K562 (cell line): ENCODE data around the gene ECT2. TPM values are rescaled to one million over a fixed set of nuclear protein-coding genes. Genes with fewer than 3 reads are reported as not detected.

Experiments used
- ATAC-seq: fragments of 200-7000 bp; cut with Tn5 transposase; 3 replicates; pipeline ENCODE4 v1.9.1; 2020; ENCODE audit warnings: moderate library complexity
- BruUV-seq: library from RNA; stranded (reverse); fragments of 400-500 nt; replicated peaks from 2 replicates; lab custom pipeline; 2021; lab: Mats Ljungman, UMichigan
- CTCF ChIA-PET: fragments of 300-600 bp; formaldehyde crosslinking; extraction: SDS; loops from one replicate; lab custom pipeline; 2021; ENCODE audit warnings: low intra/inter-chr PET ratio; lab: Yijun Ruan, JAX
- POLR2A ChIA-PET: fragments of 300-600, 350-650 bp; sonication (Branson Sonifier 250); formaldehyde crosslinking; extraction: SDS; loops from one replicate; lab custom pipeline; 2021; ENCODE audit warnings: antibody characterized with exemption, inconsistent platforms; lab: Yijun Ruan, JAX
- DNase-seq, 4 experiments: peaks; one replicate each; pipeline versions ENCODE4 v3.0.0 to v3.0.0-alpha.2; 2011 to 2018; ENCODE audit warnings: low spot score in 3 of 4, mixed read lengths in 3 of 4; ENCODE audit errors: extremely low read depth in 1 of 4
- FAIRE-seq: peaks from 2 replicates; lab custom pipeline; 2011; peaks lifted over from hg19 to GRCh38; lab: Jason Lieb, UNC
- H2AFZ ChIP-seq: 2 replicates; pipeline ENCODE4 v1.6.0; 2011; ENCODE audit warnings: low read depth, low read length, control low read depth, inconsistent platforms
- H3K27ac ChIP-seq: fragments of 200-600 bp; 3 replicates; pipeline ENCODE4 v1.8.0; 2011; ENCODE audit warnings: low read depth, mild to moderate bottlenecking, control low read depth, inconsistent platforms, low read length, moderate library complexity, mixed read lengths; ENCODE audit errors: extremely low read depth
- H3K27me3 ChIP-seq, 2 experiments: fragments of 300-600 bp in 1 of 2; 2 replicates in 1 of 2; 3 replicates in 1 of 2; pipeline versions ENCODE4 v1.6.0 to v1.8.0; 2011; ENCODE audit warnings: inconsistent platforms in 2 of 2, low read length in 2 of 2, mild to moderate bottlenecking in 1 of 2, mixed read lengths in 1 of 2, moderate library complexity in 1 of 2; ENCODE audit not compliant: control insufficient read depth in 2 of 2, insufficient read depth in 2 of 2
- H3K36me3 ChIP-seq: fragments of 300-600 bp; 3 replicates; pipeline ENCODE4 v1.8.0; 2011; ENCODE audit warnings: mild to moderate bottlenecking, low read length, inconsistent platforms; ENCODE audit not compliant: control insufficient read depth, insufficient read depth
- H3K4me1 ChIP-seq, 2 experiments: fragments of 200-600 bp in 1 of 2; replicated peaks in 1 of 2; 2 replicates in 1 of 2; 3 replicates in 1 of 2; pipeline versions ENCODE4 v1.5.1 to v1.8.0; 2011; ENCODE audit warnings: inconsistent platforms in 2 of 2, low read length in 2 of 2, mild to moderate bottlenecking in 1 of 2, mixed read lengths in 1 of 2, moderate library complexity in 1 of 2; ENCODE audit not compliant: control insufficient read depth in 2 of 2, insufficient read depth in 2 of 2
- H3K4me2 ChIP-seq: 2 replicates; pipeline ENCODE4 v1.6.1; 2011; ENCODE audit warnings: low read length, control low read depth, inconsistent platforms, mixed read lengths; ENCODE audit not compliant: insufficient read depth
- H3K4me3 ChIP-seq: fragments of 200-600 bp; sonication (generic), shearing (Covaris generic); 2 replicates; pipeline ENCODE4 v1.5.1; 2016; ENCODE audit warnings: control low read depth, inconsistent platforms
- H3K79me2 ChIP-seq: fragments of 200-600 bp; 3 replicates; pipeline ENCODE4 v1.8.0; 2011; ENCODE audit warnings: low read length, inconsistent platforms; ENCODE audit not compliant: control insufficient read depth, insufficient read depth
- H3K9ac ChIP-seq, 2 experiments: 2 replicates each; pipeline versions ENCODE4 v1.6.0 to v1.6.1; 2011; ENCODE audit warnings: low read depth in 2 of 2, low read length in 2 of 2, control low read depth in 1 of 2, inconsistent platforms in 1 of 2, mild to moderate bottlenecking in 1 of 2, mixed read lengths in 1 of 2; ENCODE audit not compliant: insufficient read depth in 1 of 2
- H3K9me1 ChIP-seq: one replicate; pipeline ENCODE4 v1.6.0; 2011; ENCODE audit warnings: inconsistent platforms, mild to moderate bottlenecking, low read length, moderate library complexity; ENCODE audit not compliant: control insufficient read depth, insufficient read depth
- H3K9me3 ChIP-seq: replicated peaks from 2 replicates; pipeline ENCODE4 v1.5.1; 2011; ENCODE audit warnings: low read depth, low read length, inconsistent platforms; ENCODE audit not compliant: control insufficient read depth, insufficient read depth
- H4K20me1 ChIP-seq: replicated peaks from 2 replicates; pipeline ENCODE4 v1.6.1; 2011; ENCODE audit warnings: low read length, inconsistent platforms, mixed read lengths; ENCODE audit not compliant: control insufficient read depth, insufficient read depth
- ADNP ChIP-seq: fragments of 200-800 bp; sonication (Bioruptor generic); IDR thresholded peaks from 2 replicates; pipeline ENCODE4 v1.6.1; 2016; ENCODE audit warnings: missing genetic modification characterization, missing compliant biosample characterization
- CEBPB ChIP-seq: fragments of 450-650 bp; IDR thresholded peaks from 2 replicates; pipeline ENCODE4 v1.6.1; 2016; ENCODE audit warnings: missing genetic modification characterization, missing compliant biosample characterization
- CREB3L1 ChIP-seq: fragments of 450-650 bp; IDR thresholded peaks from 2 replicates; pipeline ENCODE4 v1.6.1; 2014; ENCODE audit warnings: low read depth, mild to moderate bottlenecking, moderate library complexity, borderline replicate concordance
- E2F8 ChIP-seq: fragments of 450-650 bp; IDR thresholded peaks from 2 replicates; pipeline ENCODE4 v1.7.1; 2018; ENCODE audit warnings: mild to moderate bottlenecking, low read depth; ENCODE audit not compliant: partially characterized antibody
- HDAC1 ChIP-seq, 2 experiments: fragments of 450-650 bp; IDR thresholded peaks; 2 replicates each; pipeline ENCODE4 v1.6.1; 2016 to 2017; ENCODE audit warnings: inconsistent platforms in 1 of 2, mild to moderate bottlenecking in 1 of 2, moderate library complexity in 1 of 2
- HDAC6 ChIP-seq: IDR thresholded peaks from 2 replicates; pipeline ENCODE4 v1.6.1; 2012; ENCODE audit warnings: low read depth, mild to moderate bottlenecking, control low read depth, inconsistent platforms, low read length, moderate library complexity
- NCOA4 ChIP-seq: fragments of 450-650 bp; IDR thresholded peaks from 2 replicates; pipeline ENCODE4 v1.6.1; 2018; ENCODE audit warnings: mild to moderate bottlenecking; ENCODE audit not compliant: partially characterized antibody
- NCOA6 ChIP-seq: fragments of 450-650 bp; IDR thresholded peaks from 2 replicates; pipeline ENCODE4 v1.6.1; 2017; ENCODE audit warnings: mild to moderate bottlenecking
- SMAD3 ChIP-seq: fragments of 450-650 bp; formaldehyde crosslinking; conservative IDR thresholded peaks from 2 replicates; pipeline ENCODE4 v1.4.0; 2020; ENCODE audit warnings: mild to moderate bottlenecking
- SNRNP70 ChIP-seq: fragments of 200-400 bp; formaldehyde crosslinking; optimal IDR thresholded peaks from 2 replicates; pipeline ENCODE3; 2017; ENCODE audit warnings: low read depth, low read length
- TEAD4 ChIP-seq, 2 experiments: sonication (generic) in 1 of 2; formaldehyde crosslinking in 1 of 2; IDR thresholded peaks; 2 replicates each; pipeline versions ENCODE4 v1.6.1 to v1.8.0; 2012 to 2022; ENCODE audit warnings: borderline replicate concordance in 1 of 2, inconsistent platforms in 1 of 2, low read length in 1 of 2, mild to moderate bottlenecking in 1 of 2, missing genetic modification reagents in 1 of 2
- THRAP3 ChIP-seq: fragments of 450-650 bp; IDR thresholded peaks from 2 replicates; pipeline ENCODE4 v1.6.1; 2016; ENCODE audit warnings: mild to moderate bottlenecking, inconsistent platforms, borderline replicate concordance
- ZBTB7A ChIP-seq: IDR thresholded peaks from 2 replicates; pipeline ENCODE4 v1.6.1; 2011; ENCODE audit warnings: low read depth, mild to moderate bottlenecking, low read length, moderate library complexity, borderline replicate concordance; ENCODE audit not compliant: control insufficient read depth
- ZEB2 ChIP-seq: fragments of 450-650 bp; IDR thresholded peaks from 2 replicates; pipeline ENCODE4 v1.6.1; 2016
- ZNF449 ChIP-seq: fragments of 250-450 bp; sonication (Bioruptor Pico); IDR thresholded peaks from 2 replicates; pipeline ENCODE4 v1.8.0; 2022; ENCODE audit warnings: moderate library complexity, mild to moderate bottlenecking, inconsistent platforms
- ZNF583 ChIP-seq: fragments of 250-450 bp; sonication (Bioruptor Pico); IDR thresholded peaks from 2 replicates; pipeline ENCODE4 v1.4.0; 2020
- WGBS: fragments of 100-300 bp; shearing (Covaris generic); methylation state at CpG from one replicate; pipeline ENCODE4 v1.1.6; 2016; ENCODE audit warnings: low coverage, mixed read lengths; ENCODE audit not compliant: insufficient coverage; ENCODE audit errors: missing lambda C conversion rate; 5-methylcytosine and 5-hydroxymethylcytosine counted together
- in situ Hi-C: fragments of 300-500 bp; cut with MboI; formaldehyde crosslinking; loops from 4 replicates; pipeline ENCODE4 v1.15.0; 2018; ENCODE audit warnings: inconsistent platforms, mixed read lengths
- intact Hi-C: fragments of 100-400 bp; cut with micrococcal nuclease; formaldehyde crosslinking; loops from 2 replicates; pipeline ENCODE4 v1.14.2; 2022
- polyA plus RNA-seq, 8 experiments: library from polyadenylated mRNA; depleted of rRNA in 4 of 8; stranded (reverse) in 5 of 8; unstranded in 3 of 8; fragments of >200 nt; fragmentation: Nextera tagmentation in 2 of 8; fragmentation: Illumina TruSeq in 1 of 8; extraction: Ambion mirVana in 2 of 8; extraction: Trizol in 1 of 8; gene quantifications; 2 replicates each; pipeline versions ENCODE4 v1.2.1 to v1.2.3, GENCODE V29; 2011 to 2014; ENCODE audit warnings: inconsistent platforms in 1 of 8, missing spikeins in 1 of 8
- total RNA-seq, 7 experiments: library from RNA; depleted of rRNA in 6 of 7; stranded (reverse); fragments of >200 nt in 6 of 7; fragmentation: Illumina TruSeq in 2 of 7; extraction: Trizol in 2 of 7; gene quantifications; 2 replicates each; pipeline versions ENCODE4 v1.2.1 to v1.2.3, GENCODE V29; 2011 to 2021; ENCODE audit warnings: low replicate concordance in 1 of 7

Gene ECT2
- total and polyA plus RNA-seq, 9 of the 15 experiments (the other 6 are each of a cell fraction or from before 2014, with no cell fraction given) = 19.0 to 53.0 (median 36.5) TPM

- TF ChIP-seq HDAC6 (no peak), CEBPB (no peak), SMAD3 (CRISPR knock-in tag) (no peak), E2F8 (no peak)
These were observed 46.5 kb upstream of the ECT2 start (continued) for GRCh38 chr3:172704001-172704400.

- Histone ChIP-seq H3K4me3 (no peak overlapping the region), H3K9ac (no peak overlapping the region), H3K4me2 (peak overlapping the region; percentile 12; the same call in 1 of the 2 replicates), H3K9me1 (no peaks in the 10 kb centered on the region), H3K79me2 (peaks cover 3% of the 10 kb centered on the region; the same call in 2 of the 3 replicates), H3K27ac (no peak overlapping the region), H3K9me3 (no peaks in the 10 kb centered on the region), H2AFZ (no peak overlapping the region), H3K36me3 (no peaks in the 10 kb centered on the region), H3K27me3 (no peaks in the 10 kb centered on the region), H4K20me1 (0 out of 2 replicates have a peak, but pooled peaks cover 3% of the 10 kb centered on the region), H3K4me1 (peaks cover 0 to 14% of the 10 kb centered on the region in 2 experiments; a peak in 3 of 5 replicates)
- FAIRE-seq (peak; percentile 46), DNase-seq (peak in 3 of 4 experiments; percentile 21 to 68 (median 29)), ATAC-seq (peak; percentile 50)
- no TSS peak for BruUV-seq
- intact Hi-C loops (no loop called here), in situ Hi-C loops (no loop called here)
- POLR2A ChIA-PET = interaction anchor here (1.1 to 1.5 kb wide), 2 partner anchors 9 to 13 kb away, joined by 3 to 4 read pairs; no protein-coding TSS in a partner anchor
- CTCF ChIA-PET = no interaction called here
- WGBS = 15% methylated on average over 4 of the region's 4 CpGs
- TF ChIP-seq NCOA6 (no peak), HDAC1 (IDR thresholded peaks at IDR 0.05) (0 out of 4 replicates have a peak, but pooled peaks of 1 of the 2 experiments have one; percentile 32), NCOA4 (no peak), ZNF449 (no peak), TEAD4 (IDR thresholded peaks at IDR 0.05; ENCODE audit: low read length) (peak; percentile 79), TEAD4 (CRISPR knock-in tag; IDR thresholded peaks at IDR 0.05; ENCODE audit: borderline replicate concordance) (no peak), ADNP (tag) (peak; percentile 38; the same call in 1 of the 2 replicates), SNRNP70 (no peak), ZBTB7A (no peak), ZEB2 (no peak), ZNF583 (CRISPR knock-in tag) (no peak), THRAP3 (no peak), CREB3L1 (no peak)
These were observed 45.4 kb upstream of the ECT2 start for GRCh38 chr3:172705170-172705569.
